Smooth muscle cell (in vitro differentiated cells): ENCODE results near the gene PCDH9. TPM values are rescaled to one million over a fixed set of nuclear protein-coding genes. Genes with fewer than 3 reads are reported as not detected.
A peak's percentile ranks its signal among the peaks of the same experiment; 100 is the strongest.

Experiments
- DNase-seq: peaks from one replicate; lab custom pipeline; 2025; ENCODE audit not compliant: unreplicated experiment; lab: John Stamatoyannopoulos, UW
- H2AFZ ChIP-seq: fragments of 200-600 bp; sonication (generic); 2 replicates; pipeline ENCODE4 v1.6.0; 2016; ENCODE audit warnings: antibody characterized with exemption, low read depth, mild to moderate bottlenecking
- H3F3A ChIP-seq: fragments of 200-600 bp; sonication (generic); 2 replicates; pipeline ENCODE4 v1.6.0; 2017; ENCODE audit warnings: antibody characterized with exemption, low read depth
- H3K27ac ChIP-seq: fragments of 200-600 bp; sonication (generic); 2 replicates; pipeline ENCODE4 v1.5.1; 2016; ENCODE audit warnings: low read depth, mild to moderate bottlenecking
- H3K27me3 ChIP-seq: fragments of 200-600 bp; sonication (generic); 2 replicates; pipeline ENCODE4 v1.6.1; 2016; ENCODE audit warnings: low read depth, mild to moderate bottlenecking
- H3K36me3 ChIP-seq: fragments of 200-600 bp; sonication (generic); 2 replicates; pipeline ENCODE4 v1.5.1; 2016; ENCODE audit warnings: low read depth
- H3K4me1 ChIP-seq: fragments of 200-600 bp; sonication (generic); 2 replicates; pipeline ENCODE4 v1.5.1; 2016; ENCODE audit warnings: low read depth
- H3K4me2 ChIP-seq: fragments of 200-600 bp; sonication (generic); 2 replicates; pipeline ENCODE4 v1.6.0; 2016; ENCODE audit warnings: mild to moderate bottlenecking
- H3K4me3 ChIP-seq: fragments of 200-600 bp; sonication (generic); 2 replicates; pipeline ENCODE4 v1.5.1; 2016; ENCODE audit warnings: mild to moderate bottlenecking
- H3K79me2 ChIP-seq: fragments of 200-600 bp; sonication (generic); 2 replicates; pipeline ENCODE4 v1.6.0; 2016; ENCODE audit warnings: low read depth, mild to moderate bottlenecking
- H3K9ac ChIP-seq: fragments of 200-600 bp; sonication (generic); 2 replicates; pipeline ENCODE4 v1.6.0; 2016; ENCODE audit warnings: low read depth
- H3K9me3 ChIP-seq: fragments of 200-600 bp; sonication (generic); replicated peaks from 2 replicates; pipeline ENCODE4 v1.5.1; 2016; ENCODE audit warnings: low read depth
- H4K20me1 ChIP-seq: fragments of 200-600 bp; sonication (generic); 2 replicates; pipeline ENCODE4 v1.6.0; 2016; ENCODE audit warnings: low read depth
- CTCF ChIP-seq: fragments of 200-600 bp; sonication (generic); IDR thresholded peaks from 2 replicates; pipeline ENCODE4 v1.5.1; 2017; ENCODE audit warnings: borderline replicate concordance, mild to moderate bottlenecking, antibody characterized with exemption; ENCODE audit not compliant: insufficient read depth, poor library complexity, severe bottlenecking
- WGBS: methylation state at CpG from one replicate; pipeline ENCODE4 v1.1.7; 2016; ENCODE audit warnings: low lambda C conversion rate; 5-methylcytosine and 5-hydroxymethylcytosine counted together
- polyA plus RNA-seq: library from polyadenylated mRNA; unstranded; fragments of >200 nt; fragmentation: Nextera tagmentation; extraction: Ambion mirVana; gene quantifications from 2 replicates; pipeline ENCODE4 v1.2.1, GENCODE V29; 2016
- total RNA-seq: library from RNA; depleted of rRNA; stranded (reverse); fragments of >200 nt; gene quantifications from 2 replicates; pipeline ENCODE4 v1.2.3, GENCODE V29; 2014

The PCDH9 gene
- total and polyA plus RNA-seq, 2 experiments from 2014 or later, result 0.65 to 1.9 TPM

- Histone ChIP-seq H3F3A (no peaks in the 10 kb centered on the region), H3K79me2 (no peaks in the 10 kb centered on the region), H3K4me3 (no peak overlapping the region), H3K4me2 (no peak overlapping the region), H2AFZ (no peak overlapping the region), H3K9ac (no peak overlapping the region), H4K20me1 (no peaks in the 10 kb centered on the region), H3K9me3 (no peaks in the 10 kb centered on the region), H3K27me3 (no peaks in the 10 kb centered on the region), H3K27ac (no peak overlapping the region), H3K4me1 (no peaks in the 10 kb centered on the region), H3K36me3 (no peaks in the 10 kb centered on the region)
- TF ChIP-seq CTCF, result no peak
- 92% methylated on average over 2 of the region's 2 CpGs for WGBS
- DNase-seq, result no peak
Observed at GRCh38 chr13:66723576-66723975, 506.6 kb downstream of the PCDH9 start.

DNA sequence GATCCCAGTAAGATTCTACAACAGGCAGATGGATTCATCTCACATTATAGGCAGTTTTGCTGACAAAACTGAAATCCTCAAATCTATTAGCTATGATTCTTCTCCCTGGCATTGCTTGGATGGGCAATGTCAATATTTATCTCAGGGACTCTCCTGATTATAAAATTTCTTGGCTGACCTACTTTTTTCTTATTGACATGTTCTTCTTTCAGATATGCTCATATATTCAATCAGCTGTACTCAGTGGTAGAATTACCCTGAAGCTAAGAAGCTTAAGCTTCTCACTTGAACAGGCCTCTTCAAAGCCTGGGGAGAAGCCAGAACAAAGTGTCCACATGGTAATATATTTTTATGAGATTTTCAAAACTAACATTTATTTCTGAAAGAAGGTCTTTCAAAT is 513.6 kb downstream of the PCDH9 start:
- DNase-seq, result no peak
- no peaks in the 10 kb centered on the region for H3K27me3 ChIP-seq
- H3F3A ChIP-seq, result no peaks in the 10 kb centered on the region
- H3K4me3 ChIP-seq, result no peak overlapping the region
- H3K9ac ChIP-seq, result no peak overlapping the region
- H3K27ac ChIP-seq, result no peak overlapping the region
- H4K20me1 ChIP-seq, result no peaks in the 10 kb centered on the region
- no peak for TF ChIP-seq CTCF
- no peaks in the 10 kb centered on the region for H3K36me3 ChIP-seq
- no peaks in the 10 kb centered on the region for H3K9me3 ChIP-seq
- H3K79me2 ChIP-seq, result no peaks in the 10 kb centered on the region
- no peaks in the 10 kb centered on the region for H3K4me1 ChIP-seq
- H2AFZ ChIP-seq, result peak overlapping the region; percentile 33
- H3K4me2 ChIP-seq, result no peak overlapping the region

DNA sequence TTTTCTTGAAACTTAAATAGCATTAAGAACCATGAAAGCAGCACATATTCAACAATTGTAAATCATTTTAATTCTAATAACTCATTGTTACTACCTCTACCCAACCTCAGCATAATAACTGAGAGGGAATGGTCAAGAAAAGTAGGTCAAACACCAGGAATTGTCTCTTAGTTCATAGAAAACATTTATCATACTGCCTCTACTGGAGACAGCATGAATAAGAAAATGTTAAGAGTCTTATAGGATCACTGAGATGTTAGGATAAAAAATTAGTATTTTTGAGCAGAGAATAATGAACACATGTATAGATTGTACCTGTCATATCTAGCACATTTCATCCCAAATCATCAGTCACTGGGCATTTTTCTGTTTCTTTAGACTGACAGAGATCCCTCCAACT is 515.3 kb downstream of the PCDH9 start:
- Histone ChIP-seq H3K27ac (no peak overlapping the region), H3K27me3 (no peaks in the 10 kb centered on the region), H3K4me3 (no peak overlapping the region), H3F3A (no peaks in the 10 kb centered on the region), H3K4me2 (no peak overlapping the region), H3K9me3 (no peaks in the 10 kb centered on the region), H4K20me1 (no peaks in the 10 kb centered on the region), H2AFZ (no peak overlapping the region), H3K79me2 (no peaks in the 10 kb centered on the region), H3K4me1 (no peaks in the 10 kb centered on the region), H3K9ac (no peak overlapping the region), H3K36me3 (no peaks in the 10 kb centered on the region)
- peak; percentile 12 for TF ChIP-seq CTCF
- no peak for DNase-seq

DNA sequence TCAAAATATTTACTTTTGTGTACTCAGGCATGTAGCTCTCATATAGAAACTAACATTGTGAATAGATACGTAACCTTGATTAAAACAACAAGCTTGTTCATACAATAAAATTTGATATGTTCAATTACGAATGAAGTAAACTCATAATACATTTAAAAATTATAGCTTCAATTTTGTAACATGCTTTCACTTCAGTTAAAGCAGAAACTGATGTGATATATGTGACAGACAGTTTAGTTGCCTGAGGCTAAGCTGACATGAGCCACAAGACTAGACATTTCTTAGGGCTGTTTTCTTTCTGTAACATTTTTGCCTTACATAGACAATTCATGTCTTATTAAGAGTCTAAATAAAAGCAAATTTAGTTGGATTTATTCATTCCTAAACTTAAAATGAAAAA is 526.0 kb downstream of the PCDH9 start:
- H3K4me1 ChIP-seq, result peaks cover 6% of the 10 kb centered on the region
- no peak overlapping the region for H2AFZ ChIP-seq
- H4K20me1 ChIP-seq, result no peaks in the 10 kb centered on the region
- H3K9me3 ChIP-seq, result no peaks in the 10 kb centered on the region
- no peak for TF ChIP-seq CTCF
- no peaks in the 10 kb centered on the region for H3K27me3 ChIP-seq
- H3K79me2 ChIP-seq, result no peaks in the 10 kb centered on the region
- no peak overlapping the region for H3K27ac ChIP-seq
- H3K9ac ChIP-seq, result no peak overlapping the region
- H3K4me2 ChIP-seq, result no peak overlapping the region
- DNase-seq, result no peak
- WGBS, result 86% methylated on average over 2 of the region's 2 CpGs
- no peaks in the 10 kb centered on the region for H3F3A ChIP-seq
- no peak overlapping the region for H3K4me3 ChIP-seq
- no peaks in the 10 kb centered on the region for H3K36me3 ChIP-seq
